ENCODE data around the gene POF1B. TPM values are rescaled to one million over a fixed set of nuclear protein-coding genes. Genes with fewer than 3 reads are reported as not detected.

Gene POF1B, protein sequence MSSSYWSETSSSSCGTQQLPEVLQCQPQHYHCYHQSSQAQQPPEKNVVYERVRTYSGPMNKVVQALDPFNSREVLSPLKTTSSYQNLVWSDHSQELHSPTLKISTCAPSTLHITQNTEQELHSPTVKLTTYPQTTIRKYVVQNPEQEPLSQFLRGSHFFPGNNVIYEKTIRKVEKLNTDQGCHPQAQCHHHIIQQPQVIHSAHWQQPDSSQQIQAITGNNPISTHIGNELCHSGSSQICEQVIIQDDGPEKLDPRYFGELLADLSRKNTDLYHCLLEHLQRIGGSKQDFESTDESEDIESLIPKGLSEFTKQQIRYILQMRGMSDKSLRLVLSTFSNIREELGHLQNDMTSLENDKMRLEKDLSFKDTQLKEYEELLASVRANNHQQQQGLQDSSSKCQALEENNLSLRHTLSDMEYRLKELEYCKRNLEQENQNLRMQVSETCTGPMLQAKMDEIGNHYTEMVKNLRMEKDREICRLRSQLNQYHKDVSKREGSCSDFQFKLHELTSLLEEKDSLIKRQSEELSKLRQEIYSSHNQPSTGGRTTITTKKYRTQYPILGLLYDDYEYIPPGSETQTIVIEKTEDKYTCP
- total RNA-seq (2022; extraction: Qiagen RNA extraction; ENCODE audit: low read depth): 2.3 to 2.8 TPM (median 2.5 TPM) in 5 replicates

DNA sequence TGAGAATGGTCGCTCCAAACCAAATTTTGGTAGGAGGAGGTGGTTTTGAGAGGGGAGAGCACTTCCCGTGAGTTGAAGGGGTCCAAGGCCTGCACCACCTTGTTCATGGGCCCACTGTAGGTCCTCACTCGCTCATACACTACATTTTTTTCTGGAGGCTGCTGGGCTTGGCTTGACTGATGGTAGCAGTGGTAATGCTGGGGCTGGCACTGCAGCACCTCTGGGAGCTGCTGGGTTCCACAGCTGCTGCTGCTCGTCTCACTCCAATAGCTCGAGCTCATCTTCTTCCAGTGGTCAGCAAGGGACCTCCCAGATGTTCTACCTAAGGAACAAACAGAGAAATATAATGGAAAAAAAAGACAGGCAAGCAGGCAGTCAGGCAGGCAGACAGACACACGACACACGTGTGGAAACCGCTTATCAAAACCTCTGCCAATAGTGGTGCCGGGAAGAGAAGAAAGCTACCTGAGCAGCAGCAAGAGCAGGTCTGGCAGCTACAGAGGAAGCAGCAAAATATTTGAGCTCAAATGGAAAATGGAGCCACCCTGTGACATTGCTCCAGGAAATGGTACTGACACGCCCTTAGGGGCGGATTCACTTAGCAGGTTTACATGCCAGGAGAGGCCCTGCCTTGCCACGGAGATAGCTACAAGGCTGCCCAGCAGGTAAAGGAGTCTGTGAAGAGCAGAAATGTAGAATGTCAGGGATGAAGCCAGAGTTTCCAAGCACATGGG, at the start of gene POF1B:
TSS of gene POF1B (minus strand) at position 492 of the 734 bp plus-strand sequence. CDS start at position 281, 211 bp downstream.

DNA sequence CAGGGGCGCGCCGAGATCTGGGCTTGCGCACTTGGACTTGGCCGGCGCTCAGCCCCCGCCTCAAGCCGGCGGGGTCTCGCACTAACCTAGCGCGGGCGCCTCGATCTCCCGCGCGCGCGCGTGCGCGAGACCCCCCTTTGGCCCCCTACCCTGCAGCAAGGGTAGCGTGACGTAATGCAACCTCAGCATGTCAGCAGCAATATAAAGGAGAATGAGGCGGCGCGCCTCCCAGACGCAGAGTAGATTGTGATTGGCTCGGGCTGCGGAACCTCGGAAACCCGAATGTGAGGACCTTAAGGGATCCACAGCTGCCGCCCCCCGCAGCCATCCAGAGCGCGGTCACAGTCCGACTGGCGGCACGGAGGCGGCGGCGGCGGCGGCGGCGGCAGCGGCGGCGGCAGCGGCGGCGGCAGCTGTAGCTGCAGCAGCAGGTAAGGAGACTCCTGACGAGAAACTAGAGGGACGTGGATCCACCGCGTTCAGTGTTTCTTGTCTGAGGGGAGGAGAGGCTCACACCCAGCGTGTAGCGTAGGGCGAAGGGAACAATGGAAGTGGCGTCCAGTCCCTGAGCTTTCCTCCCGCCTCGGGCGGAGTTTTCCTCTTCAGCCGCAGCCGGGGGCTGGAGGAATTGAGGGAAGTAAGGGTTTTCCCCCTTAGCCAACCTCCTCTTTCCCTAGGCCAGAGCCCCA, 135.6 kb downstream of the POF1B start, which contains the start of the genes SATL1 and ZNF711:
TSS of gene SATL1 (minus strand) at position 19 of the 689 bp plus-strand sequence. CDS start 134,811 bp downstream, outside the sequence.
TSS of gene ZNF711 (plus strand) at position 231 of the 689 bp plus-strand sequence. CDS start 3,582 bp downstream, outside the sequence.

Other genes with a start within 250 kb of the POF1B start
- gene SATL1, start 135.9 kb downstream of the POF1B start, total RNA-seq (2022; extraction: Qiagen RNA extraction; ENCODE audit: low read depth): not detected in 5 replicates
- 0.53 to 1.0 TPM (median 0.80 TPM) in 5 replicates for gene ZNF711, start 135.7 kb downstream of the POF1B start, total RNA-seq (2022; extraction: Qiagen RNA extraction; ENCODE audit: low read depth)

Measured in A549 treated with GW870086 at 1 μM for 4 hours (cell line).